MM.1S (cell line): ENCODE results near the gene BANK1.

Experiments
- EZH2 ChIP-seq: fragments of 300-600 bp; sonication (generic); optimal IDR thresholded peaks from 2 replicates; pipeline ENCODE3; 2017; ENCODE audit warnings: low read depth, mild to moderate bottlenecking, antibody characterized with exemption, low read length, mixed read lengths
- TF ChIP-seq, protein P1 (sequence below): fragments of 300-600 bp; sonication (generic); IDR thresholded peaks from 2 replicates; pipeline ENCODE4 v1.5.1; 2016; ENCODE audit warnings: antibody characterized with exemption, low read length, mixed read lengths

DNA sequence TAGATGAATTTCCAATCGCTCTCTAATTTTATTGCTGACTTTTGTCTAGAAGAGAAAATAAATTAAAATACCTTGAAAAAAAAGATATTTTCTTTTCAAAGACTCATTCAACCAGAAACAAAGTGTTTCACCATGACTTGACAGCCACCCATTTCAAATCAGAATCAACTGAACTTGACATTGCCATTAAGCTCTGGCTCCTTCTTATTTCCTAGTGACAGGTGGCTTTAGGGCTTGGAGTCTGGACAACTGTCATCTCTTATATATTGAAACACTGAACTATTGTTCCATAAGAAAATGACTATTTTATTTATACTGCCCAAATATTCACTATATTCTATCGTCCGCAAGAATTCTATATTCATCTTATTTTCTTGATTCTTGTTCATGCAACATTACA lies 325.6 kb downstream of the BANK1 start:
- TF ChIP-seq, protein P1, sequence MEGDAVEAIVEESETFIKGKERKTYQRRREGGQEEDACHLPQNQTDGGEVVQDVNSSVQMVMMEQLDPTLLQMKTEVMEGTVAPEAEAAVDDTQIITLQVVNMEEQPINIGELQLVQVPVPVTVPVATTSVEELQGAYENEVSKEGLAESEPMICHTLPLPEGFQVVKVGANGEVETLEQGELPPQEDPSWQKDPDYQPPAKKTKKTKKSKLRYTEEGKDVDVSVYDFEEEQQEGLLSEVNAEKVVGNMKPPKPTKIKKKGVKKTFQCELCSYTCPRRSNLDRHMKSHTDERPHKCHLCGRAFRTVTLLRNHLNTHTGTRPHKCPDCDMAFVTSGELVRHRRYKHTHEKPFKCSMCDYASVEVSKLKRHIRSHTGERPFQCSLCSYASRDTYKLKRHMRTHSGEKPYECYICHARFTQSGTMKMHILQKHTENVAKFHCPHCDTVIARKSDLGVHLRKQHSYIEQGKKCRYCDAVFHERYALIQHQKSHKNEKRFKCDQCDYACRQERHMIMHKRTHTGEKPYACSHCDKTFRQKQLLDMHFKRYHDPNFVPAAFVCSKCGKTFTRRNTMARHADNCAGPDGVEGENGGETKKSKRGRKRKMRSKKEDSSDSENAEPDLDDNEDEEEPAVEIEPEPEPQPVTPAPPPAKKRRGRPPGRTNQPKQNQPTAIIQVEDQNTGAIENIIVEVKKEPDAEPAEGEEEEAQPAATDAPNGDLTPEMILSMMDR, result no peak
- no peak for TF ChIP-seq EZH2
